ENCODE results near the gene TPGS2. TPM values are rescaled to one million over a fixed set of nuclear protein-coding genes. Genes with fewer than 3 reads are reported as not detected.

Gene TPGS2
- total and polyA plus RNA-seq, 2 of the 8 experiments (the other 6 are each of a cell fraction or from before 2014, with no cell fraction given): 151 to 273 TPM

- no peak for TF ChIP-seq TBP (IDR thresholded peaks at IDR 0.05; ENCODE audit: low read depth, low read length)
- no peak for TF ChIP-seq TEAD4 (IDR thresholded peaks at IDR 0.05; ENCODE audit: low read depth, low read length)
- TF ChIP-seq POLR2A (IDR thresholded peaks at IDR 0.05; ENCODE audit: control extremely low read depth in 1 of 2, low read depth in 2 of 2, low read length in 2 of 2): no peak
- no peak for TF ChIP-seq ATF3 (IDR thresholded peaks at IDR 0.05; ENCODE audit: insufficient read depth, low read depth, low read length)
- TF ChIP-seq TCF12 (IDR thresholded peaks at IDR 0.05; ENCODE audit: low read depth, low read length): no peak
- TF ChIP-seq ZNF274 (IDR thresholded peaks at IDR 0.05; ENCODE audit: borderline replicate concordance, extremely low read depth, low read length): no peak
- TF ChIP-seq EP300 (IDR thresholded peaks at IDR 0.05; ENCODE audit: borderline replicate concordance in 1 of 2, low read depth in 2 of 2, low read length in 2 of 2): no peak
Measured at GRCh38 chr18:36848609-36849008, 19.8 kb upstream of the TPGS2 start (continued).

Measured in H1 (cell line).